Fibroblast of pulmonary artery (primary cell): ENCODE results near the gene LRRC23.
"Not testable (repeated sequence)": the region's sequence is repeated elsewhere in the genome, so short reads cannot be mapped to it uniquely, and the experiment has no call there.

Source experiments
- DNase-seq: peaks from one replicate; pipeline ENCODE4 v3.0.0-alpha.2; 2010; ENCODE audit warnings: low read depth
- H3K4me3 ChIP-seq: replicated peaks from 2 replicates; pipeline ENCODE4 v1.5.1; 2011; ENCODE audit warnings: low read depth, mild to moderate bottlenecking, control low read depth, low read length, moderate library complexity
- TF ChIP-seq, protein P1 (sequence below): IDR thresholded peaks from 2 replicates; pipeline ENCODE4 v1.5.1; 2011; ENCODE audit warnings: mild to moderate bottlenecking, control low read depth, low read length, inconsistent platforms; ENCODE audit errors: missing control alignments

Gene LRRC23

DNA sequence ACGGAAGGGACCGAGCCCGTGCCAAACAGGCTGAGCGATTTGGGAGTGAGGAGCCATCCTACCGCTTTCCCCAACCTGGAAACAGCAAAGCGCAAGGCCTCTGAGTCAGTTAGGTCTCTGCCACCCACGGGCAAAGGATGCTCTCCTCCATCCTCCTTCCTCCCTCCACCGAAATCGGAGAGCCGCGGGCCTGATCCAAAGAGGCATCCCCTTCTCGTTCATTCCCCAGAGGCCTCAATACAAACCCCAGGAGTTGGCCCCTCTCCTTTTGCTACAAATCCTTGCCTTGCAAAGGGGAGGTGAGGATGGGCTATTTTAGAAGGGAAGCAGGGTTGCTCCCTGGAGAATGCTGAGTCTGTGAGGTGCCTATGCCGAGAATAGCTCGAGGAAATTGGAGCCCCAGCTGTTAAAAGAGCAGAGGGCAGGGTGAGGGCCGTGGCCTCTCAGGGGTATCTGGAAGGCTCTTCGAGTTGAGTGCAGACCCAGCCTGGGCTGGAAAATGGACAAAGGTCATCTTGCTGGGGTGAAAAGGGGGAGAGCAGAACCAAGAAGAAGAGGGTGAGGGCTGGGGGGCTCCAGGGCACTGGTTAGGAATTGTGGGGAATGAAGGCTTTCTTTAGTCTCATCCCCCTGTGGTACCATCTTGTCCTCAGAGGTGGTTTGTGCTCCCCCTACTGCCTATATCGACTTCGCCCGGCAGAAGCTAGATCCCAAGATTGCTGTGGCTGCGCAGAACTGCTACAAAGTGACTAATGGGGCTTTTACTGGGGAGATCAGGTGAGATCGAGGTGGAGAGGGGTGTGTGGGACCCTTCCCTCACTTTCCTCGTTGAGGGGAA is 36.2 kb upstream of the LRRC23 start:
- peak overlapping the region; percentile 85 for H3K4me3 ChIP-seq
- TF ChIP-seq, protein P1, sequence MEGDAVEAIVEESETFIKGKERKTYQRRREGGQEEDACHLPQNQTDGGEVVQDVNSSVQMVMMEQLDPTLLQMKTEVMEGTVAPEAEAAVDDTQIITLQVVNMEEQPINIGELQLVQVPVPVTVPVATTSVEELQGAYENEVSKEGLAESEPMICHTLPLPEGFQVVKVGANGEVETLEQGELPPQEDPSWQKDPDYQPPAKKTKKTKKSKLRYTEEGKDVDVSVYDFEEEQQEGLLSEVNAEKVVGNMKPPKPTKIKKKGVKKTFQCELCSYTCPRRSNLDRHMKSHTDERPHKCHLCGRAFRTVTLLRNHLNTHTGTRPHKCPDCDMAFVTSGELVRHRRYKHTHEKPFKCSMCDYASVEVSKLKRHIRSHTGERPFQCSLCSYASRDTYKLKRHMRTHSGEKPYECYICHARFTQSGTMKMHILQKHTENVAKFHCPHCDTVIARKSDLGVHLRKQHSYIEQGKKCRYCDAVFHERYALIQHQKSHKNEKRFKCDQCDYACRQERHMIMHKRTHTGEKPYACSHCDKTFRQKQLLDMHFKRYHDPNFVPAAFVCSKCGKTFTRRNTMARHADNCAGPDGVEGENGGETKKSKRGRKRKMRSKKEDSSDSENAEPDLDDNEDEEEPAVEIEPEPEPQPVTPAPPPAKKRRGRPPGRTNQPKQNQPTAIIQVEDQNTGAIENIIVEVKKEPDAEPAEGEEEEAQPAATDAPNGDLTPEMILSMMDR = peak; percentile 21
- no peak for DNase-seq

GRCh38 chr12:6869049-6870021 is 35.3 kb upstream of the LRRC23 start:
- TF ChIP-seq, protein P1 = peak; percentile 85
- peak; percentile 81 for DNase-seq
- H3K4me3 ChIP-seq = peak overlapping the region; percentile 85

GRCh38 chr12:6870304-6870703 is 34.3 kb upstream of the LRRC23 start:
- DNase-seq, H3K4me3 ChIP-seq: not testable (repeated sequence)

DNA sequence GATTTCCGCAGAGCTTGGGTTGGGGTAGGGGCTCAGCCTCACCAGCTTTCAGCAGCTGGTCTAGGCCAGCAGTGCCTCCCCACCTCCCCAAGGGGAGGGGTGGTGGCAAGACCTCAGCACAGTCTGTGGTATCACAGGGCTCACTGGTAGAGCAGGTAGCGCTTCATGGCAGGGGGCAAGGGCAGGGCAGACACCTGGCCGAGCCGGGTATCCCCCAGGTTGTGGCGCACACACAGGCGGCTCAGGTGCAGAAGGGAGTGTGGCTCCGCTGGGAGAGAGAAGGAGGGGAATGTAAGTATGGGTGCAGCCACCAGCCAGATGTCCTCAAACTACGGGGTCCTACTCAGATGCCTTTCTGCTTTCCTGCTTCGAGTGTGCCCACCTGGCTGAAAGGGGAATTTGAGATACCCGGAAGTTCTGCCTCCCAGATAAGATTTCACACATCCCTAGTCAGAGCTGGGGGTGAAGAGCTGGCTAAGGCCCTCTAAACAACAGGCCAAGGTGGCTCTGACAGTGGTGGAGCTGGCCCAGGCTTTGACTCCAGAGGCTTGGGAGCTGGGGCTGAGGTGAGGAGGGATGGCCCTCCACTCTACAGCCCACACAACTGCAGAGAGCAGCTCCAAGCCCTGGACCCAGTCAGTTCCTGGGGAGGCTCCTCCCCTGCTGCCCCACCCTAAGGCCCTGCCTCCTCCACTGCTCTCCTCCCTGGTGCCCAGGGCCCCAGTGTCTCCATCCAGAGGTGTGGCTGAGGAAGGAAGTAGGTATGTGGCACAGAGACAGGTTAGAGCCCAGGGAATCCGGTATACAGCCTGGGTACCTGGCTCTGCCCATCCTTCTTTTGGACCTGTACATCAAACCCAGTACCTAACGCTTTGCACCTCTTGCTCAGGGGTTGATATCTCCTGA is 33.3 kb upstream of the LRRC23 start:
- TF ChIP-seq, protein P1 = no peak
- H3K4me3 ChIP-seq = peak overlapping the region; percentile 83
- DNase-seq = no peak

- H3K4me3 ChIP-seq = peak overlapping the region; percentile 83
- peak; percentile 70 for DNase-seq
- TF ChIP-seq, protein P1 = peak; percentile 91
Measured at GRCh38 chr12:6872073-6873048, 32.3 kb upstream of the LRRC23 start.
